PFSK-1 (cell line): ENCODE measurements around the gene RBM26.

Source experiments
- POLR2AphosphoS5 ChIP-seq: IDR thresholded peaks from 2 replicates; pipeline ENCODE4 v1.6.1; 2012; ENCODE audit warnings: low read depth, mild to moderate bottlenecking, control low read depth, low read length, moderate library complexity
- REST ChIP-seq, 2 experiments: IDR thresholded peaks; 2 replicates each; pipeline versions ENCODE4 v1.6.1 to v1.8.0; 2011 to 2012; ENCODE audit warnings: low read depth in 2 of 2, low read length in 2 of 2, control low read depth in 1 of 2, inconsistent platforms in 1 of 2, mild to moderate bottlenecking in 1 of 2, moderate library complexity in 1 of 2; ENCODE audit not compliant: insufficient read depth in 1 of 2
- TAF1 ChIP-seq: IDR thresholded peaks from 2 replicates; pipeline ENCODE4 v1.6.1; 2012; ENCODE audit warnings: low read length, control low read depth, borderline replicate concordance; ENCODE audit not compliant: insufficient read depth

- TF ChIP-seq REST (IDR thresholded peaks at IDR 0.05; ENCODE audit: insufficient read depth in 1 of 2, low read depth in 2 of 2, low read length in 2 of 2) (no peak), TAF1 (no peak), POLR2AphosphoS5 (no peak)
Observed at GRCh38 chr13:79389026-79389425, 17.0 kb downstream of the RBM26 start.
